OCI-LY3 (cell line): ENCODE results near the gene MRPS16.
"Not testable (repeated sequence)": the region's sequence is repeated elsewhere in the genome, so short reads cannot be mapped to it uniquely, and the experiment has no call there.

ENCODE experiments used
- EZH2phosphoT487 ChIP-seq: fragments of 200-600 bp; shearing (Covaris generic); IDR thresholded peaks from 2 replicates; pipeline ENCODE4 v1.6.1; 2018; ENCODE audit warnings: antibody characterized with exemption, mixed run types, low read depth
- TF ChIP-seq, protein P1 (sequence below): fragments of 200-600, 300-600 bp; sonication (generic); IDR thresholded peaks from 2 replicates; pipeline ENCODE4 v1.5.1; 2014; ENCODE audit warnings: antibody characterized with exemption, low read length, low read depth

DNA sequence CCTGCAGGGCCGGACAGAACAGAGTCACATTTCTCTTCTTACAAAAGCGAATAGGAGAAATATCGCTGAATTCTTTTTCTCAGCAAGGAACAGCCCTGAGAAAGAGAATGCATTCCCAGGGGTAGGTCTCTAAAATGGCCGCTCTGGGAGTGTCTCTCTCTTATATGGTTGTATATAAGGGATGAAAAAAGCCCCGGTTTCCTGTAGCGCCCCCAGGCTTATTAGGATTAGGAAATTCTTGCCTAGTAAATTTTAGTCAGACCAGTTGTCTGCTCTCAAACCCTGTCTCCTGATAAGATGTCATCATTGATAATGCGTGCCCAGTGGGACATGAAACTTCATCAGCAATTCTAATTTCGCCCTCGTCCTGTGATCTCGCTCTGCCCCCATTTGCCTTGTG is 6.2 kb upstream of the MRPS16 start:
- TF ChIP-seq, protein P1, sequence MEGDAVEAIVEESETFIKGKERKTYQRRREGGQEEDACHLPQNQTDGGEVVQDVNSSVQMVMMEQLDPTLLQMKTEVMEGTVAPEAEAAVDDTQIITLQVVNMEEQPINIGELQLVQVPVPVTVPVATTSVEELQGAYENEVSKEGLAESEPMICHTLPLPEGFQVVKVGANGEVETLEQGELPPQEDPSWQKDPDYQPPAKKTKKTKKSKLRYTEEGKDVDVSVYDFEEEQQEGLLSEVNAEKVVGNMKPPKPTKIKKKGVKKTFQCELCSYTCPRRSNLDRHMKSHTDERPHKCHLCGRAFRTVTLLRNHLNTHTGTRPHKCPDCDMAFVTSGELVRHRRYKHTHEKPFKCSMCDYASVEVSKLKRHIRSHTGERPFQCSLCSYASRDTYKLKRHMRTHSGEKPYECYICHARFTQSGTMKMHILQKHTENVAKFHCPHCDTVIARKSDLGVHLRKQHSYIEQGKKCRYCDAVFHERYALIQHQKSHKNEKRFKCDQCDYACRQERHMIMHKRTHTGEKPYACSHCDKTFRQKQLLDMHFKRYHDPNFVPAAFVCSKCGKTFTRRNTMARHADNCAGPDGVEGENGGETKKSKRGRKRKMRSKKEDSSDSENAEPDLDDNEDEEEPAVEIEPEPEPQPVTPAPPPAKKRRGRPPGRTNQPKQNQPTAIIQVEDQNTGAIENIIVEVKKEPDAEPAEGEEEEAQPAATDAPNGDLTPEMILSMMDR = not testable (repeated sequence)
- not testable (repeated sequence) for TF ChIP-seq EZH2phosphoT487
